Activated CD4-positive, alpha-beta memory T cell treated with anti-CD3 and anti-CD28 coated beads, Interleukin-2, amount 10 ng/mL, durations not matched to agents 7 days and 5 days (primary cell): ENCODE measurements around the gene GINS1. TPM values are rescaled to one million over a fixed set of nuclear protein-coding genes. Genes with fewer than 3 reads are reported as not detected.

Experiments used
- CTCF ChIA-PET: fragments of 350-600 bp; sonication (Branson Sonifier 250); formaldehyde crosslinking; loops from one replicate; lab custom pipeline; 2021; ENCODE audit warnings: antibody characterized with exemption, inconsistent platforms; lab: Charles Lee
- POLR2A ChIA-PET: fragments of 350-600 bp; sonication (Branson Sonifier 250); formaldehyde crosslinking; loops from one replicate; lab custom pipeline; 2021; ENCODE audit warnings: antibody characterized with exemption; lab: Charles Lee
- DNase-seq: peaks from one replicate; pipeline ENCODE4 v3.0.0-alpha.2; 2020
- H3K27ac Mint-ChIP-seq: one replicate; pipeline ENCODE4 v1.8.0; 2021; ENCODE audit warnings: mild to moderate bottlenecking, mixed read lengths
- H3K27me3 Mint-ChIP-seq: one replicate; pipeline ENCODE4 v1.8.0; 2021; ENCODE audit warnings: mixed read lengths
- H3K36me3 Mint-ChIP-seq: one replicate; pipeline ENCODE4 v1.8.0; 2021; ENCODE audit warnings: low read depth, mixed read lengths
- H3K4me1 Mint-ChIP-seq: one replicate; pipeline ENCODE4 v1.8.0; 2021; ENCODE audit warnings: mixed read lengths
- H3K4me3 Mint-ChIP-seq: one replicate; pipeline ENCODE4 v1.8.0; 2021; ENCODE audit warnings: mild to moderate bottlenecking, mixed read lengths
- H3K9me3 Mint-ChIP-seq: one replicate; pipeline ENCODE4 v1.8.0; 2021; ENCODE audit warnings: mixed read lengths
- total RNA-seq, 2 experiments: library from RNA; stranded (reverse); gene quantifications; one replicate each; pipeline ENCODE4 v1.2.3, GENCODE V29; 2021

GINS1 gene
- total RNA-seq, 2 experiments from 2014 or later = 27.5 to 28.0 TPM

GRCh38 chr20:25444556-25444955, 37.1 kb downstream of the GINS1 start:
- Mint-ChIP-seq H3K4me1 (peaks cover 5% of the 10 kb centered on the region), H3K9me3 (no peaks in the 10 kb centered on the region), H3K27ac (no peak overlapping the region), H3K36me3 (peaks cover 49% of the 10 kb centered on the region), H3K4me3 (no peak overlapping the region), H3K27me3 (no peaks in the 10 kb centered on the region)
- no peak for DNase-seq
- ChIA-PET CTCF (no interaction called here), POLR2A (no interaction called here)

GRCh38 chr20:25447671-25448070, 40.2 kb downstream of the GINS1 start:
- ChIA-PET POLR2A (no interaction called here), CTCF (no interaction called here)
- Mint-ChIP-seq H3K27me3 (no peaks in the 10 kb centered on the region), H3K36me3 (peaks cover 46% of the 10 kb centered on the region), H3K4me1 (peaks cover 5% of the 10 kb centered on the region), H3K27ac (no peak overlapping the region), H3K4me3 (no peak overlapping the region), H3K9me3 (no peaks in the 10 kb centered on the region)
- no peak for DNase-seq

GRCh38 chr20:25452333-25452732, 44.9 kb downstream of the GINS1 start:
- Mint-ChIP-seq H3K4me3 (no peak overlapping the region), H3K4me1 (no peaks in the 10 kb centered on the region), H3K27ac (no peak overlapping the region), H3K9me3 (no peaks in the 10 kb centered on the region), H3K36me3 (peaks cover 20% of the 10 kb centered on the region), H3K27me3 (no peaks in the 10 kb centered on the region)
- DNase-seq = no peak
- ChIA-PET POLR2A (no interaction called here), CTCF (no interaction called here)

GRCh38 chr20:25453035-25453810, 45.8 kb downstream of the GINS1 start:
- Mint-ChIP-seq H3K9me3 (no peaks in the 10 kb centered on the region), H3K36me3 (peaks cover 12% of the 10 kb centered on the region), H3K4me1 (no peaks in the 10 kb centered on the region), H3K4me3 (no peak overlapping the region), H3K27me3 (no peaks in the 10 kb centered on the region), H3K27ac (no peak overlapping the region)
- CTCF ChIA-PET = no interaction called here
- POLR2A ChIA-PET = no interaction called here
- DNase-seq = no peak

- Mint-ChIP-seq H3K27me3 (no peaks in the 10 kb centered on the region), H3K9me3 (no peaks in the 10 kb centered on the region), H3K36me3 (peaks cover under 1% of the 10 kb centered on the region), H3K4me3 (no peak overlapping the region), H3K27ac (no peak overlapping the region), H3K4me1 (no peaks in the 10 kb centered on the region)
- DNase-seq = no peak
- ChIA-PET CTCF (no interaction called here), POLR2A (no interaction called here)
These were observed 46.9 kb downstream of the GINS1 start for GRCh38 chr20:25454153-25454900.

GRCh38 chr20:25457886-25458680, 50.6 kb downstream of the GINS1 start:
- POLR2A ChIA-PET = no interaction called here
- H3K4me1 Mint-ChIP-seq = no peaks in the 10 kb centered on the region

GRCh38 chr20:25459111-25459830, 51.8 kb downstream of the GINS1 start:
- DNase-seq = no peak
- H3K27me3 Mint-ChIP-seq = no peaks in the 10 kb centered on the region
- no peaks in the 10 kb centered on the region for H3K36me3 Mint-ChIP-seq
- ChIA-PET POLR2A (no interaction called here), CTCF (no interaction called here)
- H3K27ac Mint-ChIP-seq = no peak overlapping the region
- no peak overlapping the region for H3K4me3 Mint-ChIP-seq
- H3K4me1 Mint-ChIP-seq = no peaks in the 10 kb centered on the region
- no peaks in the 10 kb centered on the region for H3K9me3 Mint-ChIP-seq

More at GRCh38 chr20:25457886-25458680, 50.6 kb downstream of the GINS1 start:
- H3K36me3 Mint-ChIP-seq = no peaks in the 10 kb centered on the region
- H3K27me3 Mint-ChIP-seq = no peaks in the 10 kb centered on the region
- no peak overlapping the region for H3K4me3 Mint-ChIP-seq
- no peak overlapping the region for H3K27ac Mint-ChIP-seq
- no peak for DNase-seq
- CTCF ChIA-PET = no interaction called here
- no peaks in the 10 kb centered on the region for H3K9me3 Mint-ChIP-seq

GRCh38 chr20:25459916-25460535, 52.6 kb downstream of the GINS1 start:
- no peak for DNase-seq
- POLR2A ChIA-PET = no interaction called here
- Mint-ChIP-seq H3K4me3 (no peak overlapping the region), H3K27ac (no peak overlapping the region), H3K9me3 (no peaks in the 10 kb centered on the region), H3K27me3 (no peaks in the 10 kb centered on the region), H3K36me3 (no peaks in the 10 kb centered on the region), H3K4me1 (no peaks in the 10 kb centered on the region)
- CTCF ChIA-PET = no interaction called here

- no peak overlapping the region for H3K27ac Mint-ChIP-seq
- no peak overlapping the region for H3K4me3 Mint-ChIP-seq
- H3K4me1 Mint-ChIP-seq = no peaks in the 10 kb centered on the region
- no peaks in the 10 kb centered on the region for H3K27me3 Mint-ChIP-seq
- no peak for DNase-seq
- ChIA-PET POLR2A (no interaction called here), CTCF (no interaction called here)
- H3K9me3 Mint-ChIP-seq = no peaks in the 10 kb centered on the region
- no peaks in the 10 kb centered on the region for H3K36me3 Mint-ChIP-seq
These were observed 53.2 kb downstream of the GINS1 start for GRCh38 chr20:25460566-25461280.

- no peaks in the 10 kb centered on the region for H3K9me3 Mint-ChIP-seq
- H3K4me3 Mint-ChIP-seq = no peak overlapping the region
- H3K4me1 Mint-ChIP-seq = no peaks in the 10 kb centered on the region
- no peaks in the 10 kb centered on the region for H3K36me3 Mint-ChIP-seq
- ChIA-PET CTCF (no interaction called here), POLR2A (no interaction called here)
- no peak overlapping the region for H3K27ac Mint-ChIP-seq
- no peaks in the 10 kb centered on the region for H3K27me3 Mint-ChIP-seq
- DNase-seq = no peak
These were observed 53.8 kb downstream of the GINS1 start for GRCh38 chr20:25461281-25461650.

GRCh38 chr20:25461786-25462545, 54.5 kb downstream of the GINS1 start:
- Mint-ChIP-seq H3K4me1 (no peaks in the 10 kb centered on the region), H3K36me3 (no peaks in the 10 kb centered on the region), H3K9me3 (no peaks in the 10 kb centered on the region), H3K4me3 (no peak overlapping the region), H3K27ac (no peak overlapping the region), H3K27me3 (no peaks in the 10 kb centered on the region)
- POLR2A ChIA-PET = no interaction called here
- no peak for DNase-seq
- CTCF ChIA-PET = no interaction called here
